GM23338 (cell line): ENCODE data around the gene HSPA12B. TPM values are rescaled to one million over a fixed set of nuclear protein-coding genes. Genes with fewer than 3 reads are reported as not detected.

Source experiments
- ATAC-seq: fragments of 200-7000 bp; cut with Tn5 transposase; 3 replicates; pipeline ENCODE4 v1.9.1; 2020
- DNase-seq: peaks from one replicate; pipeline ENCODE4 v3.0.0-alpha.2; 2015; ENCODE audit warnings: low spot score
- H2AFZ ChIP-seq: fragments of 200-600 bp; sonication (generic); 2 replicates; pipeline ENCODE4 v1.8.0; 2016; ENCODE audit warnings: antibody characterized with exemption, mild to moderate bottlenecking, moderate library complexity
- H3F3A ChIP-seq: fragments of 200-600 bp; sonication (generic); replicated peaks from 2 replicates; pipeline ENCODE4 v1.8.0; 2017; ENCODE audit warnings: antibody characterized with exemption, mixed run types, low read depth
- H3K27ac ChIP-seq: fragments of 200-600 bp; sonication (generic); 2 replicates; pipeline ENCODE4 v1.6.1; 2016; ENCODE audit warnings: low read depth
- H3K27me3 ChIP-seq: fragments of 200-600 bp; sonication (generic); 2 replicates; pipeline ENCODE4 v1.8.0; 2016; ENCODE audit warnings: mild to moderate bottlenecking, mixed run types, moderate library complexity; ENCODE audit not compliant: insufficient read depth
- H3K36me3 ChIP-seq: fragments of 200-600 bp; sonication (generic); 2 replicates; pipeline ENCODE4 v1.8.0; 2016; ENCODE audit warnings: mild to moderate bottlenecking; ENCODE audit not compliant: insufficient read depth
- H3K4me1 ChIP-seq: fragments of 200-600 bp; sonication (generic); 2 replicates; pipeline ENCODE4 v1.8.0; 2016; ENCODE audit warnings: mild to moderate bottlenecking, moderate library complexity; ENCODE audit not compliant: insufficient read depth
- H3K4me2 ChIP-seq: fragments of 200-600 bp; sonication (generic); 2 replicates; pipeline ENCODE4 v1.7.1; 2017; ENCODE audit warnings: mixed run types
- H3K4me3 ChIP-seq: fragments of 200-600 bp; sonication (generic); 2 replicates; pipeline ENCODE4 v1.6.1; 2016; ENCODE audit warnings: mixed run types
- H3K79me2 ChIP-seq: fragments of 200-600 bp; sonication (generic); replicated peaks from 2 replicates; pipeline ENCODE4 v1.8.0; 2017; ENCODE audit warnings: mild to moderate bottlenecking; ENCODE audit not compliant: insufficient read depth
- H3K9me2 ChIP-seq: fragments of 200-600 bp; sonication (generic); 2 replicates; pipeline ENCODE4 v1.8.0; 2017; ENCODE audit not compliant: insufficient read depth
- H4K20me1 ChIP-seq: fragments of 200-600 bp; sonication (generic); replicated peaks from 2 replicates; pipeline ENCODE4 v1.8.0; 2017; ENCODE audit warnings: mild to moderate bottlenecking; ENCODE audit not compliant: insufficient read depth
- H3K27ac Mint-ChIP-seq: 2 replicates; pipeline ENCODE4 v1.8.0; 2020; ENCODE audit warnings: inconsistent platforms, mild to moderate bottlenecking, moderate library complexity, mixed read lengths
- H3K27me3 Mint-ChIP-seq: 3 replicates; pipeline ENCODE4 v1.8.0; 2022; ENCODE audit warnings: low read depth, mild to moderate bottlenecking, moderate library complexity, mixed read lengths, inconsistent platforms; ENCODE audit not compliant: insufficient read depth, poor library complexity
- H3K36me3 Mint-ChIP-seq: 3 replicates; pipeline ENCODE4 v1.8.0; 2021; ENCODE audit warnings: low read depth, mild to moderate bottlenecking, inconsistent platforms, moderate library complexity, mixed read lengths
- H3K4me1 Mint-ChIP-seq: 3 replicates; pipeline ENCODE4 v1.8.0; 2020; ENCODE audit warnings: mild to moderate bottlenecking, inconsistent platforms, mixed read lengths
- H3K4me3 Mint-ChIP-seq: 3 replicates; pipeline ENCODE4 v1.8.0; 2021; ENCODE audit warnings: moderate library complexity, mild to moderate bottlenecking, inconsistent platforms, mixed read lengths
- H3K9me3 Mint-ChIP-seq: 3 replicates; pipeline ENCODE4 v1.8.0; 2020; ENCODE audit warnings: moderate library complexity, mild to moderate bottlenecking, inconsistent platforms, mixed read lengths
- CTCF ChIP-seq, 2 experiments: fragments of 200-600 bp in 1 of 2; sonication (generic) in 1 of 2; conservative IDR thresholded peaks; 2 replicates each; pipeline versions ENCODE4 v1.5.1 to v1.6.1; 2016 to 2017; ENCODE audit warnings: antibody characterized with exemption in 2 of 2, low read depth in 2 of 2, mild to moderate bottlenecking in 2 of 2, moderate library complexity in 1 of 2
- EZH2 ChIP-seq: fragments of 200-600 bp; sonication (generic); IDR thresholded peaks from one replicate; pipeline ENCODE4 v1.8.0; 2017; ENCODE audit warnings: antibody characterized with exemption, mild to moderate bottlenecking, low read depth; ENCODE audit not compliant: unreplicated experiment
- NANOG ChIP-seq: IDR thresholded peaks from 2 replicates; pipeline ENCODE4 v1.6.1; 2016; ENCODE audit warnings: antibody characterized with exemption, borderline replicate concordance
- POLR2AphosphoS5 ChIP-seq: IDR thresholded peaks from 2 replicates; pipeline ENCODE4 v1.6.1; 2016; ENCODE audit warnings: antibody characterized with exemption, low read depth
- STAT1 ChIP-seq: IDR thresholded peaks from one replicate; pipeline ENCODE4 v1.6.1; 2016; ENCODE audit warnings: antibody characterized with exemption; ENCODE audit not compliant: unreplicated experiment
- ZNF114 ChIP-seq: fragments of 250-450 bp; sonication (Bioruptor Pico); IDR thresholded peaks from 2 replicates; pipeline ENCODE4 v1.5.0; 2020; ENCODE audit warnings: mild to moderate bottlenecking, moderate library complexity
- ZNF331 ChIP-seq: fragments of 250-450 bp; sonication (Bioruptor Pico); IDR thresholded peaks from 2 replicates; pipeline ENCODE4 v1.5.0; 2020; ENCODE audit warnings: low read depth, mild to moderate bottlenecking, moderate library complexity
- ZNF462 ChIP-seq: fragments of 250-450 bp; sonication (Bioruptor Pico); IDR thresholded peaks from 2 replicates; pipeline ENCODE4 v1.5.0; 2020; ENCODE audit warnings: mild to moderate bottlenecking, moderate library complexity
- polyA plus RNA-seq: library from polyadenylated mRNA; unstranded; fragments of >200 nt; fragmentation: Nextera tagmentation; extraction: Ambion mirVana; gene quantifications from 2 replicates; pipeline ENCODE4 v1.2.1, GENCODE V29; 2016
- total RNA-seq: library from RNA; depleted of rRNA; stranded (reverse); fragments of >200 nt; shearing (Covaris generic); gene quantifications from 2 replicates; pipeline ENCODE4 v1.2.3, GENCODE V29; 2014

The HSPA12B gene
- total and polyA plus RNA-seq, 2 experiments from 2014 or later = 2.8 to 6.5 TPM

GRCh38 chr20:3766422-3767109 is 34.1 kb downstream of the HSPA12B start:
- H3K27ac ChIP-seq = no peak overlapping the region
- TF ChIP-seq NANOG (no peak), ZNF114 (CRISPR knock-in tag) (no peak), STAT1 (no peak), CTCF (conservative IDR thresholded peaks at IDR 0.05; ENCODE audit: low read depth in 2 of 2) (no peak), EZH2 (no peak), ZNF331 (CRISPR knock-in tag) (no peak), POLR2AphosphoS5 (no peak), ZNF462 (CRISPR knock-in tag) (no peak)
- 0 out of 2 replicates have a peak, but pooled peaks cover 4% of the 10 kb centered on the region for H3F3A ChIP-seq
- no peak for DNase-seq
- no peaks in the 10 kb centered on the region; the same call in none of the 2 replicates for H3K36me3 ChIP-seq
- H2AFZ ChIP-seq = no peak overlapping the region
- H3K4me3 ChIP-seq = peak overlapping the region; percentile 95
- no peaks in the 10 kb centered on the region for H3K27me3 ChIP-seq
- no peak overlapping the region for H3K27ac Mint-ChIP-seq
- H4K20me1 ChIP-seq = peaks cover 6% of the 10 kb centered on the region
- H3K4me2 ChIP-seq = peak overlapping the region; percentile 95
- H3K9me3 Mint-ChIP-seq = no peaks in the 10 kb centered on the region
- peak overlapping the region; percentile 92 for H3K4me3 Mint-ChIP-seq
- peaks cover 5% of the 10 kb centered on the region; the same call in 1 of the 3 replicates for H3K36me3 Mint-ChIP-seq
- H3K4me1 ChIP-seq = peaks cover 14% of the 10 kb centered on the region
- ATAC-seq = no peak
- peaks cover 13% of the 10 kb centered on the region for H3K27me3 Mint-ChIP-seq
- H3K79me2 ChIP-seq = peaks cover 23% of the 10 kb centered on the region
- peaks cover 16% of the 10 kb centered on the region for H3K4me1 Mint-ChIP-seq
- H3K9me2 ChIP-seq = no peaks in the 10 kb centered on the region
